HepG2 (cell line): Measurements from ENCODE around the gene STUB1. TPM values are rescaled to one million over a fixed set of nuclear protein-coding genes. Genes with fewer than 3 reads are reported as not detected.

Experiments
- CENPX ChIP-seq: sonication (generic); formaldehyde crosslinking; IDR thresholded peaks from 2 replicates; pipeline ENCODE4 v1.9.0; 2021; ENCODE audit warnings: mild to moderate bottlenecking, missing genetic modification reagents, moderate library complexity
- DZIP1 ChIP-seq: sonication (generic); formaldehyde crosslinking; IDR thresholded peaks from 2 replicates; pipeline ENCODE4 v1.5.0; 2020; ENCODE audit warnings: mild to moderate bottlenecking, missing genetic modification reagents
- GMEB1 ChIP-seq: sonication (generic); formaldehyde crosslinking; IDR thresholded peaks from 2 replicates; pipeline ENCODE4 v1.5.1; 2020; ENCODE audit warnings: missing genetic modification reagents, mild to moderate bottlenecking, borderline replicate concordance
- KDM1A ChIP-seq: IDR thresholded peaks from 2 replicates; pipeline ENCODE4 v1.6.1; 2016; ENCODE audit warnings: missing compliant biosample characterization
- KDM4B ChIP-seq: sonication (generic); formaldehyde crosslinking; IDR thresholded peaks from 2 replicates; pipeline ENCODE4 v1.4.0; 2020; ENCODE audit warnings: missing genetic modification reagents
- MYPOP ChIP-seq: sonication (generic); formaldehyde crosslinking; IDR thresholded peaks from 2 replicates; pipeline ENCODE4 v1.8.1; 2023; ENCODE audit warnings: mild to moderate bottlenecking, moderate library complexity, missing genetic modification reagents
- PBX3 ChIP-seq: sonication (generic); formaldehyde crosslinking; IDR thresholded peaks from 2 replicates; pipeline ENCODE4 v1.8.1; 2023; ENCODE audit warnings: missing genetic modification reagents, inconsistent platforms, borderline replicate concordance
- RFX3 ChIP-seq: IDR thresholded peaks from 2 replicates; pipeline ENCODE4 v1.6.1; 2016; ENCODE audit warnings: missing biosample characterization, missing genetic modification reagents
- ZNF142 ChIP-seq: sonication (generic); formaldehyde crosslinking; IDR thresholded peaks from 2 replicates; pipeline ENCODE4 v1.4.0; 2020; ENCODE audit warnings: missing genetic modification reagents
- ZNF558 ChIP-seq: sonication (generic); formaldehyde crosslinking; IDR thresholded peaks from 2 replicates; pipeline ENCODE4 v1.9.0; 2022; ENCODE audit warnings: mild to moderate bottlenecking, missing genetic modification reagents, borderline replicate concordance
- ZNF703 ChIP-seq: sonication (generic); formaldehyde crosslinking; IDR thresholded peaks from 2 replicates; pipeline ENCODE4 v1.5.1; 2020; ENCODE audit warnings: missing genetic modification reagents, mild to moderate bottlenecking, moderate library complexity, borderline replicate concordance
- ZNF710 ChIP-seq: sonication (generic); formaldehyde crosslinking; IDR thresholded peaks from 2 replicates; pipeline ENCODE4 v1.5.0; 2020; ENCODE audit warnings: mild to moderate bottlenecking, missing genetic modification reagents, borderline replicate concordance
- polyA plus RNA-seq, 8 experiments: library from polyadenylated mRNA; depleted of rRNA in 3 of 8; stranded (reverse) in 7 of 8; unstranded in 1 of 8; fragments of >200 nt; fragmentation: Illumina TruSeq in 4 of 8; extraction: Trizol in 4 of 8; gene quantifications; 2 replicates each; pipeline versions ENCODE4 v1.2.1 to v1.2.3, GENCODE V29; 2011 to 2016; ENCODE audit warnings: low read depth in 4 of 8, missing spikeins in 1 of 8, mixed read lengths in 1 of 8; ENCODE audit not compliant: insufficient read depth in 1 of 8
- total RNA-seq, 5 experiments: library from RNA; depleted of rRNA; stranded (reverse); fragments of >200 nt; fragmentation: Illumina TruSeq; extraction: Trizol; gene quantifications; 2 replicates each; pipeline ENCODE4 v1.2.3, GENCODE V29; 2016; ENCODE audit warnings: low read depth in 1 of 5

STUB1 gene
- total and polyA plus RNA-seq, 2 of the 13 experiments (the other 11 are each of a cell fraction or from before 2014, with no cell fraction given), result 52.9 to 78.2 TPM

GRCh38 chr16:714558-715476, 34.6 kb downstream of the STUB1 start, which contains the start of gene METRN (continued):
- no peak for TF ChIP-seq PBX3 (CRISPR knock-in tag)
- no peak for TF ChIP-seq KDM4B (CRISPR knock-in tag)
- no peak for TF ChIP-seq CENPX
- TF ChIP-seq KDM1A (CRISPR knock-in tag), result no peak
- no peak for TF ChIP-seq ZNF710 (CRISPR knock-in tag)
- no peak for TF ChIP-seq ZNF703 (CRISPR knock-in tag)
- 0 out of 2 replicates have a peak, but pooled peaks have one; percentile 37 for TF ChIP-seq GMEB1 (CRISPR knock-in tag)
- TF ChIP-seq ZNF558 (CRISPR knock-in tag), result no peak
- TF ChIP-seq ZNF142 (CRISPR knock-in tag), result no peak
- no peak for TF ChIP-seq RFX3 (CRISPR knock-in tag)
- TF ChIP-seq DZIP1 (CRISPR knock-in tag), result no peak
- peak; percentile 48; the same call in 1 of the 2 replicates for TF ChIP-seq MYPOP (CRISPR knock-in tag)
